ENCODE data around the gene CCZ1B. TPM values are rescaled to one million over a fixed set of nuclear protein-coding genes. Genes with fewer than 3 reads are reported as not detected.
"Not testable (repeated sequence)": the region's sequence is repeated elsewhere in the genome, so short reads cannot be mapped to it uniquely, and the experiment has no call there.

CCZ1B gene
- total and polyA plus RNA-seq, 2 of the 8 experiments (the other 6 are each of a cell fraction or from before 2014, with no cell fraction given): 18.0 to 55.2 TPM

DNA sequence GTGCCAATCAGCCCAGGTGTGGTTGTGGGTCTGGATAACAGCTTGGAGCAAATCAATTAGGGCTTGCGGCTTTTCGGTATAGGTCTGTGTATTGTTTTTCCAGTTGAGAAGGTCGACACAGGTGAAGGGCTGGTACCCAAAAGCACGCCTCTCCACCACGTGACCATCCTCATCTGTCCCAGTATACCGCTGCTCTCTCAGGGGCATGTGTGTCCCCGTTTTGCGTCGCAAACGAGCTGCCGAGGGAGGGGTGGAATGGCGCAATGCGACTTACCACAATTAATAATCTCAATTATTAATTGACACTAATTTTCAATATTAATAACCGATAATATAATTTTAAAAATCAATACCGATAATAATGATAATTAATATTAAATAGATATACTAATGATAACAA is 48.9 kb upstream of the CCZ1B start:
- H3K4ac ChIP-seq (replicated peaks; ENCODE audit: insufficient read length, low read depth, low read length); H3K79me1 ChIP-seq (ENCODE audit: low read depth, low read length); H3K4me3 ChIP-seq (ENCODE audit: extremely low read depth in 1 of 4, insufficient read depth in 2 of 4, low read depth in 3 of 4, low read length in 4 of 4); FAIRE-seq; H2AK5ac ChIP-seq (ENCODE audit: low read depth, low read length); H3K9ac ChIP-seq (replicated peaks in 1 of 4; ENCODE audit: extremely low read depth in 1 of 4, low read depth in 3 of 4, low read length in 3 of 4); POLR2A ChIA-PET (ENCODE audit: partially characterized antibody); H2AFZ ChIP-seq (ENCODE audit: low read length); H4K91ac ChIP-seq (replicated peaks; ENCODE audit: insufficient read length, low read length); H3K18ac ChIP-seq (ENCODE audit: extremely low read depth, low read length); H3K27ac ChIP-seq (ENCODE audit: low read depth, low read length); H3K4me2 ChIP-seq (ENCODE audit: insufficient read depth in 1 of 2, low read depth in 2 of 2, low read length in 2 of 2); H4K20me1 ChIP-seq (replicated peaks in 1 of 2; ENCODE audit: control insufficient read depth in 1 of 2, insufficient read depth in 2 of 2, low read length in 2 of 2); H2BK5ac ChIP-seq (ENCODE audit: low read depth, low read length); H2BK15ac ChIP-seq (ENCODE audit: low read length); H4K8ac ChIP-seq (ENCODE audit: extremely low read depth, insufficient read depth, low read length); DNase-seq (ENCODE audit: low read depth in 1 of 2, low spot score in 2 of 2); H3K9me3 ChIP-seq (ENCODE audit: insufficient read depth in 2 of 2, low read depth in 1 of 2, low read length in 1 of 2); H3K36me3 ChIP-seq (ENCODE audit: control insufficient read depth in 2 of 4, insufficient read depth in 4 of 4, low read length in 3 of 4); CTCF ChIA-PET (ENCODE audit: partially characterized antibody); H3K27me3 ChIP-seq (replicated peaks in 1 of 4; ENCODE audit: control insufficient read depth in 3 of 4, extremely low read depth in 1 of 4, insufficient read depth in 3 of 4, low read length in 3 of 4); H2BK20ac ChIP-seq (ENCODE audit: low read length); H3K23ac ChIP-seq (ENCODE audit: insufficient read length); H3K23me2 ChIP-seq (ENCODE audit: low read depth, low read length); H3K4me1 ChIP-seq (replicated peaks in 1 of 4; ENCODE audit: control insufficient read depth in 3 of 4, insufficient read depth in 4 of 4, low read length in 3 of 4); H3K56ac ChIP-seq (replicated peaks; ENCODE audit: insufficient read length, low read depth, low read length); H4K5ac ChIP-seq (ENCODE audit: insufficient read length, low read depth, low read length); H2BK12ac ChIP-seq (ENCODE audit: low read depth, low read length); H3K79me2 ChIP-seq (ENCODE audit: control insufficient read depth in 1 of 2, insufficient read depth in 2 of 2, low read length in 2 of 2); H2BK120ac ChIP-seq (replicated peaks; ENCODE audit: low read depth, low read length); H3K14ac ChIP-seq (ENCODE audit: insufficient read length): not testable (repeated sequence)
- 94% methylated on average over 15 of the region's 15 CpGs; no CpG with 5 or more reads in 1 of the 2 experiments for whole genome bisulfite sequencing, 2 experiments (ENCODE audit: extremely low coverage in 1 of 2, insufficient coverage in 1 of 2, insufficient read length in 1 of 2, insufficient replicate concordance in 2 of 2, low coverage in 1 of 2, low lambda C conversion rate in 2 of 2, missing lambda C conversion rate in 1 of 2)

DNA sequence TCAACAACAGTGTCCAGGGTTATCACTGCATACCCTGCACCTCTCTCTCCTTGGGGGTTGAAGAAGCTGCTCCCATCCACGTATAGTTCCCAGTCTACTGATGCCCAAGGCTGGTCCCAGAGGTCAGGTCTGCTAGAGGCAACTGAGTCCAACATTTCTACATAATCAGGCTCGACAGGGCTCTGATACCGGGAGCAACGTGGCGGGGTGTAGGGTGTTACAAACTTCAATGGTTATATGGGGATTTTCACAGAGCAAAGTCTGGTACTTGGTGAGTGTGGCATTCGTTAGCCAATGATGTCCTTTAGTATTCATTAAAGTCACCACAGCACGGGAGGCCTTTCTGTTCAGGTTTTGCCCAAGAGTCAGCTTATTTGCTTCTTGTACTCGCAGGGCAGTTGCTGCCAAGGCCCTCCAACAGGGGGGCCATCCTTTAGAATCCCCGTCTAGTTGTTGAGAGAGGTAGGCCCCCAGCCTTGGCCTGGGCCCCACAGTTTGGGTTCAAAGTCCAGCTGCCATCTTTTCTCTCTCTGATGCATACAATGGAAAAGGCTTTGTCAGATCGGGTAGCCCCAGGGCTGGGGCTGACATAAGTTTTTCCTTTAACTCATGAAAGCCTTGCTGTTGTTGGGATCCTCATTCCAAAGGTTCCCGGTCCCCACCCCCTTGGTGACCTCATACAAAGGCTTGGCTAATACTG is 46.3 kb upstream of the CCZ1B start:
- H3K18ac ChIP-seq (ENCODE audit: extremely low read depth, low read length); H3K4me1 ChIP-seq (replicated peaks in 1 of 4; ENCODE audit: control insufficient read depth in 3 of 4, insufficient read depth in 4 of 4, low read length in 3 of 4); H2BK20ac ChIP-seq (ENCODE audit: low read length); H3K27me3 ChIP-seq (replicated peaks in 1 of 4; ENCODE audit: control insufficient read depth in 3 of 4, extremely low read depth in 1 of 4, insufficient read depth in 3 of 4, low read length in 3 of 4); H3K4ac ChIP-seq (replicated peaks; ENCODE audit: insufficient read length, low read depth, low read length); H4K8ac ChIP-seq (ENCODE audit: extremely low read depth, insufficient read depth, low read length); H3K56ac ChIP-seq (replicated peaks; ENCODE audit: insufficient read length, low read depth, low read length); H2AK5ac ChIP-seq (ENCODE audit: low read depth, low read length); DNase-seq (ENCODE audit: low read depth in 1 of 2, low spot score in 2 of 2); H3K79me1 ChIP-seq (ENCODE audit: low read depth, low read length); H3K79me2 ChIP-seq (ENCODE audit: control insufficient read depth in 1 of 2, insufficient read depth in 2 of 2, low read length in 2 of 2); H2BK15ac ChIP-seq (ENCODE audit: low read length); H3K9me3 ChIP-seq (ENCODE audit: insufficient read depth in 2 of 2, low read depth in 1 of 2, low read length in 1 of 2); H3K27ac ChIP-seq (ENCODE audit: low read depth, low read length); H2BK5ac ChIP-seq (ENCODE audit: low read depth, low read length); H2BK120ac ChIP-seq (replicated peaks; ENCODE audit: low read depth, low read length); H3K4me3 ChIP-seq (ENCODE audit: extremely low read depth in 1 of 4, insufficient read depth in 2 of 4, low read depth in 3 of 4, low read length in 4 of 4); H3K14ac ChIP-seq (ENCODE audit: insufficient read length); H2AFZ ChIP-seq (ENCODE audit: low read length); H4K5ac ChIP-seq (ENCODE audit: insufficient read length, low read depth, low read length); FAIRE-seq; H3K23ac ChIP-seq (ENCODE audit: insufficient read length); POLR2A ChIA-PET (ENCODE audit: partially characterized antibody); H3K4me2 ChIP-seq (ENCODE audit: insufficient read depth in 1 of 2, low read depth in 2 of 2, low read length in 2 of 2); H3K36me3 ChIP-seq (ENCODE audit: control insufficient read depth in 2 of 4, insufficient read depth in 4 of 4, low read length in 3 of 4); H3K9ac ChIP-seq (replicated peaks in 1 of 4; ENCODE audit: extremely low read depth in 1 of 4, low read depth in 3 of 4, low read length in 3 of 4); H4K91ac ChIP-seq (replicated peaks; ENCODE audit: insufficient read length, low read length); H4K20me1 ChIP-seq (replicated peaks in 1 of 2; ENCODE audit: control insufficient read depth in 1 of 2, insufficient read depth in 2 of 2, low read length in 2 of 2); H3K23me2 ChIP-seq (ENCODE audit: low read depth, low read length); H2BK12ac ChIP-seq (ENCODE audit: low read depth, low read length): not testable (repeated sequence)
- CTCF ChIA-PET (ENCODE audit: partially characterized antibody): interaction anchor here (1.7 kb wide), 1 partner anchor 15 kb away, joined by 5 read pairs; no protein-coding TSS in a partner anchor
- 90% methylated on average over 11 of the region's 11 CpGs; no CpG with 5 or more reads in 1 of the 2 experiments for WGBS, 2 experiments (ENCODE audit: extremely low coverage in 1 of 2, insufficient coverage in 1 of 2, insufficient read length in 1 of 2, insufficient replicate concordance in 2 of 2, low coverage in 1 of 2, low lambda C conversion rate in 2 of 2, missing lambda C conversion rate in 1 of 2)

Measured in H1 (cell line).